Hepatocyte (in vitro differentiated cells): ENCODE data around the gene OR51B5.

Source experiments
- CTCF ChIP-seq: fragments of 200-600 bp; sonication (generic); IDR thresholded peaks from 2 replicates; pipeline ENCODE4 v1.5.1; 2016; ENCODE audit warnings: antibody characterized with exemption, mild to moderate bottlenecking; ENCODE audit not compliant: poor library complexity
- EZH2 ChIP-seq: fragments of 200-600 bp; sonication (generic); IDR thresholded peaks from 2 replicates; pipeline ENCODE4 v1.6.1; 2016; ENCODE audit warnings: antibody characterized with exemption, mild to moderate bottlenecking, borderline replicate concordance
- EZH2phosphoT487 ChIP-seq: fragments of 200-600 bp; sonication (generic); IDR thresholded peaks from one replicate; pipeline ENCODE4 v1.6.1; 2018; ENCODE audit warnings: antibody characterized with exemption, mild to moderate bottlenecking, low read depth, moderate library complexity; ENCODE audit not compliant: unreplicated experiment, severe bottlenecking

- TF ChIP-seq EZH2phosphoT487 (no peak), CTCF (no peak), EZH2 (no peak)
Measured at GRCh38 chr11:5351208-5351607, 7.9 kb upstream of the OR51B5 start, which contains the start of gene OR51B6.
